HUES64 (cell line): ENCODE measurements around the gene PSMA2.

Experiments
- H3K27ac ChIP-seq: 2 replicates; pipeline ENCODE4 v1.7.0; 2013; ENCODE audit warnings: low read depth, low read length, inconsistent platforms
- H3K27me3 ChIP-seq: 2 replicates; pipeline ENCODE4 v1.6.1; 2013; ENCODE audit warnings: mild to moderate bottlenecking, low read length; ENCODE audit not compliant: insufficient read depth
- H3K36me3 ChIP-seq: 2 replicates; pipeline ENCODE4 v1.6.1; 2013; ENCODE audit warnings: mild to moderate bottlenecking, low read length; ENCODE audit not compliant: insufficient read depth
- H3K4me1 ChIP-seq: 2 replicates; pipeline ENCODE4 v1.6.1; 2013; ENCODE audit warnings: mild to moderate bottlenecking, low read length, moderate library complexity; ENCODE audit not compliant: insufficient read depth
- H3K4me3 ChIP-seq: 2 replicates; pipeline ENCODE4 v1.5.1; 2013; ENCODE audit warnings: mild to moderate bottlenecking, low read length, moderate library complexity
- H3K9ac ChIP-seq: 2 replicates; pipeline ENCODE4 v1.6.1; 2013; ENCODE audit warnings: mild to moderate bottlenecking, low read depth, low read length
- H3K9me3 ChIP-seq: 2 replicates; pipeline ENCODE4 v1.6.1; 2013; ENCODE audit warnings: low read depth, low read length; ENCODE audit not compliant: insufficient read depth
- WGBS: fragments of 150-250, 120-280 bp; methylation state at CpG from one replicate; pipeline ENCODE4 v1.1.7; 2013; ENCODE audit warnings: missing lambda C conversion rate; 5-methylcytosine and 5-hydroxymethylcytosine counted together

Gene PSMA2

DNA sequence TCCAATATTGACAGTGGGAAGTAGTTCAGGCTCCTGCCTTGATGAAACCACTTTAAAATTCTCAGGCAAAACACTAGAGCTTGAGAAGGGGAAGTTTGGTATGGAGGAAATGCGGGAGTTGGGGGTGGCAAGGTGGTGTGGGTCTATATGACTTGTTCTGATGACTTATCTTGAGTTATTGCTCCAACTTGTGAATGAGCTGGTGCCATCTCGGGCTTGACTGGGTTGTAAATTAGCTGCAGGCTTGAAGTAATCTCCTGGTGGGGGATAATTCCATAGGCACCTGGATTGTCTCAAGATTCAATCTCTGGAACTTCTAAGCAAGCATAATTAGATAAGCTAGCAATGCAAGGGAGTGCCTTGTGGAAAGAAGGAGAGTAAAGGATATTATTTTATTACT lies 29.2 kb upstream of the PSMA2 start:
- WGBS: 87% methylated on average over 2 of the region's 2 CpGs
- Histone ChIP-seq H3K9me3 (peaks cover 32% of the 10 kb centered on the region), H3K36me3 (no peaks in the 10 kb centered on the region), H3K4me3 (no peak overlapping the region), H3K27ac (no peak overlapping the region), H3K4me1 (peaks cover 21% of the 10 kb centered on the region), H3K27me3 (no peaks in the 10 kb centered on the region), H3K9ac (no peak overlapping the region)

DNA sequence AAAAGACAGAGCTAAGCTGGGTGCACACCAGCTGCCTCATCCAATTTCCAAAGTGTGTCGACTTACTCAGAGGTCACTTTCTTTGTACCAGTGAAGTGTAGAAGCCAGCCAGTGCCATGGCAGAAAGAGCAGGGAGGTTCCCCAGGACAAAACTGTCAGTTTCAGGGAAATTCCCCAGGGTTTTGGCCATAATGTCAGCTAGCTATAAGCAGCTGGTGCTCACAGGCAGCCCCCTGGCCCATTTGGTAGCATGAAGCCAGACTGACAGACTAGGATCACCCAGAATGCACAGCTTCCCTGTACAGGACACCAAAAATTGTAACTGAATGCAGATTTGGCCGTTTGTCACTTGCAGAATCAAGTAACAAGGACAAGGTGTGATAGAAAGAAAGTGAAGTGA lies 28.8 kb upstream of the PSMA2 start:
- Histone ChIP-seq H3K27ac (no peak overlapping the region), H3K9me3 (peaks cover 37% of the 10 kb centered on the region), H3K36me3 (no peaks in the 10 kb centered on the region), H3K27me3 (no peaks in the 10 kb centered on the region), H3K4me3 (no peak overlapping the region), H3K4me1 (peaks cover 21% of the 10 kb centered on the region), H3K9ac (no peak overlapping the region)
- 91% methylated on average over 2 of the region's 2 CpGs for WGBS

DNA sequence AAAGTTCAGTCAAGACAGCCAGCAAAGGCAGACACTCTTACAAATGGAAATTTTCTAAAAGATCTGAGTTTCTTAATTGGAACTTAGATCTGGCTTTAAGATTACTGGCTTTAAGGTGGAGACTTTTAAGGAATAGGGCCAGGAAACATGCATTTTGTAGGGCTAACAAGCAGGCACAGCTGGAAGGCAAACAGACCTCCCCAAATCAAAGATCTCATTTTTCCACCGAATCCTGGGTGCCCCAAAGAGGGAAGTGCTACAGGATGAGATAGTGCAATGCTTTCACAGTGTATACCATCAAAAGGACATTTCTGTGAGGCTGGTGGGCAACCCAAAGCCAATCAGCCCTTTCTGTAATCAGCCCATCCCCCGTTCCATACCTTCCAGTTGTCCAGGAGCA lies 27.6 kb upstream of the PSMA2 start:
- Histone ChIP-seq H3K9ac (no peak overlapping the region), H3K4me3 (no peak overlapping the region), H3K27me3 (no peaks in the 10 kb centered on the region), H3K27ac (no peak overlapping the region), H3K9me3 (peaks cover 43% of the 10 kb centered on the region), H3K4me1 (peaks cover 12% of the 10 kb centered on the region; the same call in 1 of the 2 replicates), H3K36me3 (no peaks in the 10 kb centered on the region)
- 84% methylated on average over 2 of the region's 2 CpGs for WGBS

- no peaks in the 10 kb centered on the region for H3K4me1 ChIP-seq
- no peak overlapping the region for H3K9ac ChIP-seq
- peaks cover 43% of the 10 kb centered on the region for H3K9me3 ChIP-seq
- H3K27ac ChIP-seq: no peak overlapping the region
- H3K27me3 ChIP-seq: no peaks in the 10 kb centered on the region
- H3K4me3 ChIP-seq: no peak overlapping the region
- H3K36me3 ChIP-seq: no peaks in the 10 kb centered on the region
These were observed 24.1 kb upstream of the PSMA2 start for GRCh38 chr7:42956062-42956461.

GRCh38 chr7:42953994-42954393 lies 22.0 kb upstream of the PSMA2 start:
- Histone ChIP-seq H3K4me1 (no peaks in the 10 kb centered on the region), H3K36me3 (no peaks in the 10 kb centered on the region), H3K27ac (no peak overlapping the region), H3K9ac (no peak overlapping the region), H3K9me3 (peaks cover 30% of the 10 kb centered on the region), H3K27me3 (no peaks in the 10 kb centered on the region), H3K4me3 (no peak overlapping the region)
- 88% methylated on average over 4 of the region's 4 CpGs for WGBS

- Histone ChIP-seq H3K9ac (no peak overlapping the region), H3K4me1 (no peaks in the 10 kb centered on the region; the same call in 1 of the 2 replicates), H3K27ac (no peak overlapping the region), H3K4me3 (no peak overlapping the region), H3K27me3 (no peaks in the 10 kb centered on the region), H3K9me3 (peaks cover 22% of the 10 kb centered on the region), H3K36me3 (no peaks in the 10 kb centered on the region)
- WGBS: 92% methylated on average over 4 of the region's 4 CpGs
These were observed 20.4 kb upstream of the PSMA2 start for GRCh38 chr7:42952328-42952727.

GRCh38 chr7:42950417-42950816 lies 18.4 kb upstream of the PSMA2 start:
- Histone ChIP-seq H3K9me3 (peaks cover 3% of the 10 kb centered on the region; the same call in 1 of the 2 replicates), H3K36me3 (no peaks in the 10 kb centered on the region), H3K27ac (no peak overlapping the region), H3K4me3 (no peak overlapping the region), H3K9ac (no peak overlapping the region), H3K27me3 (no peaks in the 10 kb centered on the region), H3K4me1 (peaks cover 6% of the 10 kb centered on the region; the same call in 1 of the 2 replicates)
- WGBS: 75% methylated on average over 3 of the region's 3 CpGs

DNA sequence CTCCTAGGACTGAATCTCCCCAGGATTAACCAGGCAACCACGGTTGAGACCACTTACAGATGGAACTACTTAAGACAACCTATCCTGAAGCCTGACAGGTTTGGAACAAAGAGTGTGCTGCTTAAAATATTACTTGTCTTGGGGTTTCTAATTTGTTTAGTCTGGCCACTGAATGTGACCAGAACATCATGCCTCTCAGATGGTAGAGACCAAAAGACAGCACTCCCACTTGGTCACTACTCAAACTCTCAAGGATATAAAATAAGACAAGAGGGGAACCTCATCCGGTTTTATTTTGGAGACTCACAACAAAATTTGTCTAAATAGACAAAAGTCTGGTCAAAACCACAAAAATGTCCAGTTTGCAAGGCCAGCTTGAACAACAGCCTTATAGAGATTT lies 15.5 kb upstream of the PSMA2 start:
- WGBS: 96% methylated on average over 2 of the region's 2 CpGs
- Histone ChIP-seq H3K27me3 (no peaks in the 10 kb centered on the region), H3K9ac (no peak overlapping the region), H3K36me3 (no peaks in the 10 kb centered on the region), H3K27ac (no peak overlapping the region), H3K9me3 (no peaks in the 10 kb centered on the region), H3K4me3 (no peak overlapping the region), H3K4me1 (peaks cover 6% of the 10 kb centered on the region; the same call in 1 of the 2 replicates)

DNA sequence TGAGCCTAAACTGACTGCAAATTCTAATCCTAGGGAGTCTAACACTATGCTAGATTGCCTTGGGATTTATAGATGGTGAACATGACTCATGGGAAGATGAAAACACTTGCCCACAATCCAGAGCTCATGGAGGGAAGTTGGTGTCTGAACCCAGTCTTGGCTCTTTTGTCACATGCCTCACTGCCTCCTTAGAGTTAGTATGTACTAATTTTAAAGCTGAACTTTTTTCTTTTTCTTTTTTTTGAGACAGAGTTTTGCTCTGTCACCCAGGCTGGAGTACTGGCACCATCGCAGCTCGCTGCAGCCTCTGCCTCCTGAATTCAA lies 14.6 kb upstream of the PSMA2 start:
- WGBS: 89% methylated on average over 2 of the region's 2 CpGs
- Histone ChIP-seq H3K9ac (no peak overlapping the region), H3K4me3 (no peak overlapping the region), H3K27ac (no peak overlapping the region), H3K27me3 (no peaks in the 10 kb centered on the region), H3K36me3 (no peaks in the 10 kb centered on the region), H3K9me3 (no peaks in the 10 kb centered on the region), H3K4me1 (peaks cover 6% of the 10 kb centered on the region; the same call in 1 of the 2 replicates)

GRCh38 chr7:42945821-42946626 lies 14.1 kb upstream of the PSMA2 start:
- Histone ChIP-seq H3K9me3 (no peaks in the 10 kb centered on the region), H3K36me3 (no peaks in the 10 kb centered on the region), H3K4me1 (peaks cover 6% of the 10 kb centered on the region; the same call in 1 of the 2 replicates), H3K27ac (no peak overlapping the region), H3K9ac (no peak overlapping the region), H3K27me3 (no peaks in the 10 kb centered on the region), H3K4me3 (no peak overlapping the region)
- 86% methylated on average over 4 of the region's 4 CpGs for WGBS

GRCh38 chr7:42940985-42941847 lies 9.2 kb upstream of the PSMA2 start:
- no peaks in the 10 kb centered on the region for H3K9me3 ChIP-seq
- WGBS: 56% methylated on average over 13 of the region's 13 CpGs
- no peak overlapping the region for H3K9ac ChIP-seq
- H3K4me3 ChIP-seq: no peak overlapping the region
- peak overlapping the region; percentile 7; the same call in 1 of the 2 replicates for H3K27ac ChIP-seq
- H3K36me3 ChIP-seq: peaks cover 43% of the 10 kb centered on the region
- no peaks in the 10 kb centered on the region for H3K27me3 ChIP-seq
- 0 out of 2 replicates have a peak, but pooled peaks cover 6% of the 10 kb centered on the region for H3K4me1 ChIP-seq
